ENCODE measurements around the gene TRIM41. TPM values are rescaled to one million over a fixed set of nuclear protein-coding genes. Genes with fewer than 3 reads are reported as not detected.

The TRIM41 gene
- total and polyA plus RNA-seq, 2 of the 13 experiments (the other 11 are each of a cell fraction or from before 2014, with no cell fraction given), result 10.2 to 16.7 TPM

- Histone ChIP-seq H3K9me3 (ENCODE audit: low read length) (no peaks in the 10 kb centered on the region), H3K27me3 (ENCODE audit: control insufficient read depth in 1 of 2, insufficient read depth in 2 of 2, low read length in 2 of 2) (peaks cover 0 to 15% of the 10 kb centered on the region in 2 experiments; a peak in 1 of 5 replicates), H3K4me1 (ENCODE audit: insufficient read depth, low read length) (peaks cover 28% of the 10 kb centered on the region), H3K4me2 (ENCODE audit: low read depth, low read length) (no peak overlapping the region), H3K27ac (ENCODE audit: extremely low read length, insufficient read depth, low read length) (no peak overlapping the region), H3K9ac (ENCODE audit: insufficient read depth, low read depth, low read length) (no peak overlapping the region), H2AFZ (ENCODE audit: low read length) (no peak overlapping the region), H3K36me3 (replicated peaks in 1 of 2; ENCODE audit: control insufficient read depth in 1 of 2, insufficient read depth in 2 of 2, low read length in 2 of 2) (no peaks in the 10 kb centered on the region), H4K20me1 (ENCODE audit: insufficient read depth, low read length) (no peaks in the 10 kb centered on the region), H3K79me2 (ENCODE audit: insufficient read depth, low read length) (no peaks in the 10 kb centered on the region), H3K4me3 (replicated peaks in 1 of 3; ENCODE audit: insufficient read depth in 1 of 3, low read depth in 2 of 3, low read length in 3 of 3) (no peak overlapping the region)
- ChIA-PET CTCF (ENCODE audit: low intra/inter-chr PET ratio, low total read pairs) (no interaction called here), POLR2A (interaction anchor here (7.2 kb wide), 1 partner anchor 11 kb away, joined by 104 read pairs; the partner anchor contains the start of gene TRIM7)
- FAIRE-seq (no peak), ATAC-seq (no peak), DNase-seq (ENCODE audit: low spot score) (no peak)
- intact Hi-C loops (cut with micrococcal nuclease; ENCODE audit: unreplicated experiment), result no loop called here
- TF ChIP-seq THAP9 (CRISPR knock-in tag; IDR thresholded peaks at IDR 0.05; ENCODE audit: borderline replicate concordance) (no peak), ZNF317 (CRISPR knock-in tag; IDR thresholded peaks at IDR 0.05) (no peak), HOXA3 (CRISPR knock-in tag; IDR thresholded peaks at IDR 0.05) (no peak), ZNF883 (CRISPR knock-in tag; IDR thresholded peaks at IDR 0.05; ENCODE audit: not compliant biosample characterization) (no peak), ZNF234 (CRISPR knock-in tag; conservative IDR thresholded peaks at IDR 0.05) (no peak), ZSCAN9 (CRISPR knock-in tag; IDR thresholded peaks at IDR 0.05; ENCODE audit: borderline replicate concordance) (no peak)
- in situ Hi-C loops (cut with HindIII; ENCODE audit: extremely low pct_ligation_motif_present, low pct_unique_long_range_greater_than_20kb), result no loop called here
- 100% methylated on average over 2 of the region's 2 CpGs for WGBS (ENCODE audit: low lambda C conversion rate)
- BruUV-seq (replicated peaks), result no TSS peak
These were observed 29.4 kb upstream of the TRIM41 start for GRCh38 chr5:181193656-181194055.
